Esophagus squamous epithelium (tissue), 5 donors: ENCODE data around the gene TMEM106B. TPM values are rescaled to one million over a fixed set of nuclear protein-coding genes. Genes with fewer than 3 reads are reported as not detected.
A peak's percentile ranks its signal among the peaks of the same experiment; 100 is the strongest.

Source experiments
- DNase-seq: peaks from one replicate; lab custom pipeline; 2025; lab: John Stamatoyannopoulos, UW
- H3K27ac ChIP-seq, 4 donors: fragments of 200-600 bp; sonication (generic); one replicate each; pipeline ENCODE4 v1.5.1; 2016 to 2019; ENCODE audit warnings: mild to moderate bottlenecking in 1 of 4
- H3K27me3 ChIP-seq, 4 donors: fragments of 200-600 bp; sonication (generic); 1 replicate in 3 of 4; 2 replicates in 1 of 4; pipeline versions ENCODE4 v1.5.1 to v1.6.0; 2017 to 2021; ENCODE audit warnings: antibody characterized with exemption in 1 of 4
- H3K36me3 ChIP-seq, 3 donors: fragments of 200-600 bp; sonication (generic); one replicate each; pipeline ENCODE4 v1.5.1; 2016 to 2019
- H3K4me1 ChIP-seq, 3 donors: fragments of 200-600 bp; sonication (generic); one replicate each; pipeline ENCODE4 v1.5.1; 2017 to 2019
- H3K4me3 ChIP-seq, 4 donors: fragments of 200-600 bp; sonication (generic); 1 replicate in 3 of 4; 2 replicates in 1 of 4; pipeline ENCODE4 v1.5.1; 2016 to 2019; ENCODE audit warnings: mild to moderate bottlenecking in 2 of 4, moderate library complexity in 1 of 4
- H3K9me3 ChIP-seq, 3 donors: fragments of 200-600 bp; sonication (generic); one replicate each; pipeline ENCODE4 v1.5.1; 2016 to 2019
- POLR2A ChIP-seq, 4 donors: fragments of 450-650 bp; IDR thresholded peaks; one replicate each; pipeline ENCODE4 v1.6.1; 2017; ENCODE audit warnings: antibody characterized with exemption in 4 of 4, mild to moderate bottlenecking in 4 of 4, moderate library complexity in 3 of 4
- WGBS, 2 donors: methylation state at CpG; one replicate each; pipeline ENCODE4 v1.1.5; 2018; 5-methylcytosine and 5-hydroxymethylcytosine counted together
- intact Hi-C: fragments of 100-400 bp; cut with DNase I; formaldehyde crosslinking; loops from one replicate; pipeline ENCODE4 v1.15.0; 2022
- total RNA-seq, 4 donors: library from RNA; depleted of rRNA; stranded (reverse); fragments of >200 nt; gene quantifications; one replicate each; pipeline ENCODE4 v1.1.0, GENCODE V29; 2016
- TF ChIP-seq, protein P1 (sequence below), 6 experiments: fragments of 450-650 bp in 4 of 6; fragments of 200-600 bp in 2 of 6; sonication (generic) in 2 of 6; IDR thresholded peaks; one replicate each; pipeline ENCODE4 v1.5.1; 2016 to 2019; ENCODE audit warnings: antibody characterized with exemption in 6 of 6, mild to moderate bottlenecking in 4 of 6, moderate library complexity in 4 of 6
- donor health status: DM: yes; HTN: yes; CAD: no.

TMEM106B gene
- total RNA-seq, 4 donors from 2014 or later = 17.7 to 47.7 (median 39.7) TPM

DNA sequence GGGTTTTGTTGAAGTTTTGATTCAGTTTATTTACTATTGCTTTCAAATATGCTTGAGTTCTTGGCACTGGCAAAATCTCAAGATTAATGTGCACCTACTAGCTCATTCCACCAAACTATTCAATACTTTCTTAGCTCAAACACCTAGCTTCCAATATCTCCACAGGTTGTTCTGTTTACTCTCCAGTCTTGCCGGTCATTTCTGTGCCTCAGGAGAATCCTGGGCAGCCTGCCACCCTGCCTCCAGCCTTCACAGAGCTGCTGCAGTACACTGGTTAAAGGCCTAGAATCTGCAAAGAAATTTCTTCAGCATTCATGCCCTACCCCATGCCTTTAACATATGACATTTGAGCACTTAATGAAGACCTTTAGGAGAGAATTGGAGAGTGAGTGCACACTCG lies 4.0 kb upstream of the TMEM106B start:
- 29 to 64% methylated on average over 2 of the region's 2 CpGs for WGBS, 2 donors
- TF ChIP-seq POLR2A (IDR thresholded peaks at IDR 0.05) = no peak
- TF ChIP-seq, protein P1, sequence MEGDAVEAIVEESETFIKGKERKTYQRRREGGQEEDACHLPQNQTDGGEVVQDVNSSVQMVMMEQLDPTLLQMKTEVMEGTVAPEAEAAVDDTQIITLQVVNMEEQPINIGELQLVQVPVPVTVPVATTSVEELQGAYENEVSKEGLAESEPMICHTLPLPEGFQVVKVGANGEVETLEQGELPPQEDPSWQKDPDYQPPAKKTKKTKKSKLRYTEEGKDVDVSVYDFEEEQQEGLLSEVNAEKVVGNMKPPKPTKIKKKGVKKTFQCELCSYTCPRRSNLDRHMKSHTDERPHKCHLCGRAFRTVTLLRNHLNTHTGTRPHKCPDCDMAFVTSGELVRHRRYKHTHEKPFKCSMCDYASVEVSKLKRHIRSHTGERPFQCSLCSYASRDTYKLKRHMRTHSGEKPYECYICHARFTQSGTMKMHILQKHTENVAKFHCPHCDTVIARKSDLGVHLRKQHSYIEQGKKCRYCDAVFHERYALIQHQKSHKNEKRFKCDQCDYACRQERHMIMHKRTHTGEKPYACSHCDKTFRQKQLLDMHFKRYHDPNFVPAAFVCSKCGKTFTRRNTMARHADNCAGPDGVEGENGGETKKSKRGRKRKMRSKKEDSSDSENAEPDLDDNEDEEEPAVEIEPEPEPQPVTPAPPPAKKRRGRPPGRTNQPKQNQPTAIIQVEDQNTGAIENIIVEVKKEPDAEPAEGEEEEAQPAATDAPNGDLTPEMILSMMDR (IDR thresholded peaks at IDR 0.05) = no peak
- no peak for DNase-seq
- H3K9me3 ChIP-seq = no peaks in the 10 kb centered on the region
- no peak overlapping the region for H3K4me3 ChIP-seq
- intact Hi-C loops = no loop called here
- H3K27ac ChIP-seq = no peak overlapping the region
- H3K4me1 ChIP-seq = peaks cover 2 to 11% (median 2%) of the 10 kb centered on the region in 3 donors
- no peaks in the 10 kb centered on the region for H3K36me3 ChIP-seq
- peaks cover 0 to 4% (median 0%) of the 10 kb centered on the region in 4 donors for H3K27me3 ChIP-seq

DNA sequence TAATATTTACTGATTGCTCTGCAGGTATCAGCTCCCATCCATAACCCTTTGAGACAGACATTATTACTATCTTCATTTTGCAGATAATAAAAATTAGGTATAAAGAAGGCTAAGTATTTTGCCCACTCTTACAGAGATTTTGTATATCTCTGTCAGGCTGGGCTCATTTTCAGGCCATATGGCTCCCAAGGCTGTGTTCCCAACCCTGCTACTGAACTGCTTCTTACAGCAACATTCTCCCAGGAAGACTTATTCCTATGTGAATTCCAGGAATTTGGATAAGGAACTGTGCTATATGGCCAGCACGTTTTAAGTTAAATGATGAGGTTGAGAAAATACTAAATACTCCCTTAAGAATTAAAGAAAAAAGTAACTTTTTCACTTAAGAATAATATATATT lies 1.9 kb upstream of the TMEM106B start:
- H3K4me1 ChIP-seq = peaks cover 3 to 24% (median 6%) of the 10 kb centered on the region in 3 donors
- H3K27ac ChIP-seq = no peak overlapping the region
- DNase-seq = no peak
- no peaks in the 10 kb centered on the region for H3K9me3 ChIP-seq
- intact Hi-C loops = no loop called here
- H3K4me3 ChIP-seq = no peak overlapping the region
- TF ChIP-seq POLR2A (IDR thresholded peaks at IDR 0.05) = no peak
- TF ChIP-seq, protein P1 (IDR thresholded peaks at IDR 0.05) = no peak
- WGBS, 2 donors = 42 to 65% methylated on average over 1 of the region's 1 CpG
- no peaks in the 10 kb centered on the region for H3K36me3 ChIP-seq
- peaks cover 0 to 4% (median 0%) of the 10 kb centered on the region in 4 donors for H3K27me3 ChIP-seq

DNA sequence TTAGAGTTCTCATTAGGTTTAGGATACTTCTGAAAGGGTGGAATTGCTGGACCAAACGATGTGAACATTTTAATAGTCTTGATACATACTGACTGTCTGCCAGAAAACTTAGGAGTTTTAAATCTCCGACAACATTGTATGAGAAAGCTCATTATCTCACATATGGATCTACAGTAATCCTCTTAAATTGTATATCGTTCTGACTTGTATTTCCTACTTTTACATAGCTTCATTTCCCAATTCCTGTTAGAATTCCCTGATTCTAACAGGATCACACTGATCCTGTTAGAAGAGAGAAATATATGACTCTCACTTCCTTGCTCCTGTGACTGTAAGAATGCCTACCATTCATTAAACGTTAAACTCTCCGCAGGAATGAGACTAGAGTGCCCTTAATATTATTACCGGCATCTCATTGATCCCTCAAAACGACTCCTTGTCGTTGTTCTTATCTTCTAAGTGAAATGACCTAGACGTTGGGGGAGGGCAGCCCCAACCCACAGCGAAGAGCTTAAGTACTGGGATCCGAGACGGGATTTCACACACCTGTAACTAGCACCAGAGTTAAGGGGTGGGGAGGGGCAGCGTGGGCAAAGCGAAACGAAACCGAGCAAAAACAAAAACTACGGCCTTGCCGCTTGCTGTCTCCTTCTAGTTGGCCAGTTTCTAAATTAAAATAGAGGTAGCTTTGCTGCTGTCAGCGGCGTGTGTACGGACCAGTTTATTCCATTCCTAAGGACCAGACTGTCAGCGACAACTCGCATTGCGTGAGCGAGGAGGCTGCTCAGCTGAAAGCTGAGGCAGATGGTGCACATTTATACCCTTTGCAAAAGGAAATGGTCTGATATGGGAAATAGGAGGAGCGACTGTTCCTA lies 678 bp upstream of the TMEM106B start:
- peaks cover 0 to 9% (median 0%) of the 10 kb centered on the region in 3 donors for H3K36me3 ChIP-seq
- TF ChIP-seq, protein P1 (IDR thresholded peaks at IDR 0.05) = no peak
- TF ChIP-seq POLR2A (IDR thresholded peaks at IDR 0.05) = no peak
- H3K4me3 ChIP-seq = peak overlapping the region; percentile 76 to 94 (median 86)
- peaks cover 0 to 3% (median 0%) of the 10 kb centered on the region in 4 donors for H3K27me3 ChIP-seq
- H3K4me1 ChIP-seq = peaks cover 3 to 24% (median 6%) of the 10 kb centered on the region in 3 donors
- H3K9me3 ChIP-seq = no peaks in the 10 kb centered on the region
- intact Hi-C loops = no loop called here
- no peak for DNase-seq
- H3K27ac ChIP-seq = peak overlapping the region; percentile 96 to 97 (median 96)
- WGBS, 2 donors = 1 to 2% methylated on average over 24 to 26 of the region's 26 CpGs

DNA sequence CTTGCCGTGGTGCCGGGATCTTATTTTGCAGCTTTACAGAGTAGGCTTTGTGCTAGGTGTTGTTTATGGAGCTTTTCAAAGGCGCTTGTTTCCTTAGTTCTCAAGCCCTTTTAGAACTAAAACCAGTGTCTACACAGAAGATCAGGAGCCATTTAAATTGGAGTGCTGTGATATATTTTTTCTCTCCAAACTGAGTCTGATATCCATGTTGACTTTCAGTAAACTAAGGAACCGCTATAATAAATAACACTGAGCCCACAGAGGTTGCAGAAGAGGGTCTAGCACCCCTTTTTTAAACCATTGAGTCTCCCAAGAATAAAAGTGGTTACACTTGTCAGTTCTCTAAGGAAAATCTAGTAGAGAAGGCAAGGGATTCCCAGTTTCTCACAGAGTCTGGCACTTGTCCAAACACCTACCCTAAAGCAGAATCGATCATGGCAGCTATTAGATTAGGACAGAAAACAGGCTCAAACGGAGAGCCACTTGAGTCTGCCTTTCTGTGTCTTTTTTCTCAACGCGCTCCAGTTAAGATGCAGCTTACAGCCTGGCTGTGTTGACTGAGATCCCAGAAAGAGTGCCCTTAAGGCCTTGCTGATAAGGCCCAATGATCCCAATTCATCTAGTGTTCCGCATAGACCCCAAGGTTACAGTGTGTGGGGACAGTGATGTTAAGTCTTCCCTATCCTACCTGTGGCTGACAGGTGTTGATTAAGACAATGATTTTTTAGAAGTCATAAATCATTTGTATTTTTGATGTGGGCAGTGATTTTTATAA lies 804 bp downstream of the TMEM106B start:
- peaks cover 0 to 23% (median 0%) of the 10 kb centered on the region in 3 donors for H3K36me3 ChIP-seq
- intact Hi-C loops = no loop called here
- 12 to 21% methylated on average over 9 of the region's 9 CpGs for WGBS, 2 donors
- TF ChIP-seq, protein P1 (IDR thresholded peaks at IDR 0.05) = no peak
- no peak for TF ChIP-seq POLR2A (IDR thresholded peaks at IDR 0.05)
- peak overlapping the region; percentile 96 to 97 (median 96) for H3K27ac ChIP-seq
- H3K27me3 ChIP-seq = no peaks in the 10 kb centered on the region
- H3K4me3 ChIP-seq = peak overlapping the region; percentile 76 to 94 (median 86)
- H3K4me1 ChIP-seq = peaks cover 3 to 24% (median 6%) of the 10 kb centered on the region in 3 donors
- H3K9me3 ChIP-seq = no peaks in the 10 kb centered on the region
- DNase-seq = no peak
